ENCODE data around the gene PRDM2. TPM values are rescaled to one million over a fixed set of nuclear protein-coding genes. Genes with fewer than 3 reads are reported as not detected.

PRDM2 gene
- total and polyA plus RNA-seq, 8 donors, result 9.3 to 26.4 (median 15.1) TPM

- 13 to 18% methylated on average over 4 of the region's 4 CpGs for WGBS, 2 donors
- peak; percentile 72 to 86 (median 84) for ATAC-seq
Measured at GRCh38 chr1:13759072-13759471, 59.1 kb downstream of the PRDM2 start.

GRCh38 chr1:13760340-13760739 lies 60.4 kb downstream of the PRDM2 start:
- no peaks in the 10 kb centered on the region for H3K36me3 ChIP-seq
- intact Hi-C loops (cut with DNase I), result no loop called here
- H3K4me1 ChIP-seq, result peaks cover 8 to 54% (median 38%) of the 10 kb centered on the region in 3 donors
- no peak for ATAC-seq
- no peak for DNase-seq
- H3K9me3 ChIP-seq, result no peaks in the 10 kb centered on the region
- no peak overlapping the region for H3K4me3 ChIP-seq
- WGBS, 2 donors, result 94 to 95% methylated on average over 2 of the region's 2 CpGs
- no peak for TF ChIP-seq CTCF (IDR thresholded peaks at IDR 0.05)
- H3K27ac ChIP-seq, result peak overlapping the region in 2 of 4 donors; percentile 75 to 77
- H3K27me3 ChIP-seq, result no peaks in the 10 kb centered on the region
- no peak for FAIRE-seq

More at GRCh38 chr1:13759072-13759471, 59.1 kb downstream of the PRDM2 start:
- FAIRE-seq, result no peak
- Histone ChIP-seq H3K9me3 (no peaks in the 10 kb centered on the region), H3K27ac (peak overlapping the region; percentile 66 to 77 (median 70)), H3K4me3 (no peak overlapping the region), H3K4me1 (peaks cover 8 to 53% (median 32%) of the 10 kb centered on the region in 3 donors), H3K36me3 (no peaks in the 10 kb centered on the region), H3K27me3 (no peaks in the 10 kb centered on the region)
- DNase-seq, result peak in 2 of 6 donors; percentile 37 to 38
- intact Hi-C loops (cut with DNase I), result no loop called here
- no peak for TF ChIP-seq CTCF (IDR thresholded peaks at IDR 0.05)

- DNase-seq, result no peak
- WGBS, 2 donors, result 39 to 45% methylated on average over 5 of the region's 5 CpGs
- no peak for TF ChIP-seq CTCF (IDR thresholded peaks at IDR 0.05)
- ATAC-seq, result peak in 3 of 4 donors; percentile 28 to 41 (median 31)
- no peaks in the 10 kb centered on the region for H3K27me3 ChIP-seq
- no peak overlapping the region for H3K4me3 ChIP-seq
- H3K4me1 ChIP-seq, result peaks cover 8 to 54% (median 38%) of the 10 kb centered on the region in 3 donors
- peak overlapping the region in 1 of 4 donors; percentile 75 for H3K27ac ChIP-seq
- no peaks in the 10 kb centered on the region for H3K36me3 ChIP-seq
- FAIRE-seq, result no peak
- intact Hi-C loops (cut with DNase I), result no loop called here
- H3K9me3 ChIP-seq, result no peaks in the 10 kb centered on the region
Measured at GRCh38 chr1:13760921-13761320, 60.9 kb downstream of the PRDM2 start.

GRCh38 chr1:13761883-13762282 lies 61.9 kb downstream of the PRDM2 start:
- no peak for FAIRE-seq
- intact Hi-C loops (cut with DNase I), result no loop called here
- Histone ChIP-seq H3K4me1 (peaks cover 4 to 54% (median 38%) of the 10 kb centered on the region in 3 donors), H3K9me3 (no peaks in the 10 kb centered on the region), H3K27ac (no peak overlapping the region), H3K27me3 (no peaks in the 10 kb centered on the region), H3K36me3 (no peaks in the 10 kb centered on the region), H3K4me3 (no peak overlapping the region)
- WGBS, 2 donors, result 69 to 70% methylated on average over 9 of the region's 9 CpGs
- TF ChIP-seq CTCF (IDR thresholded peaks at IDR 0.05), result no peak
- DNase-seq, result no peak
- ATAC-seq, result no peak

- no peak for ATAC-seq
- no peak for TF ChIP-seq CTCF (IDR thresholded peaks at IDR 0.05)
- DNase-seq, result no peak
- Histone ChIP-seq H3K27ac (no peak overlapping the region), H3K4me1 (peaks cover 4 to 48% (median 38%) of the 10 kb centered on the region in 3 donors), H3K9me3 (no peaks in the 10 kb centered on the region), H3K36me3 (no peaks in the 10 kb centered on the region), H3K4me3 (no peak overlapping the region), H3K27me3 (no peaks in the 10 kb centered on the region)
- WGBS, 2 donors, result 79 to 81% methylated on average over 8 of the region's 8 CpGs
- intact Hi-C loops (cut with DNase I), result no loop called here
- no peak for FAIRE-seq
Measured at GRCh38 chr1:13762642-13763041, 62.7 kb downstream of the PRDM2 start.
